ENCODE data around the gene EXD3. TPM values are rescaled to one million over a fixed set of nuclear protein-coding genes. Genes with fewer than 3 reads are reported as not detected.

EXD3 gene
- total and polyA plus RNA-seq, 2 of the 4 experiments (the other 2 are of a cell fraction) = 1.1 to 7.4 TPM

DNA sequence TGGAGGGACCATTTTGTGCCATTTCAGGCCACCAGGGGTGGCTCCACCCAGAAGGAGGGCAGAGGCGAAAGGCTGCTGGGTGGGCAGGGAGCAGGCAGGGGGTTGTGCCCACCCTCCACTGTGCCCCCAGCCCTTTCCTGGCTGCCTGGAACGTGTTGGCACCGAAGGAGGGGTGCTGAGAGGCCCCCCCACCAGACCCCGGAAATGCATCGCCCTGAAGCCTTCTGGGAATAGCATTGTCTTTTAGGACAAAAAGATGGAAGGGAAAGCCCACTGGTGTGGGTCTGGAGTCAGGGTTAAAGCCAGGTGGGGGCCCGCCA is 5.3 kb upstream of the EXD3 start:
- H4K20me1 ChIP-seq (ENCODE audit: insufficient read depth, low read length) = no peaks in the 10 kb centered on the region
- H4K91ac ChIP-seq (ENCODE audit: insufficient read depth, low read depth, low read length) = no peak overlapping the region
- no peak overlapping the region for H3K27ac ChIP-seq (ENCODE audit: insufficient read depth, low read length)
- CTCF ChIA-PET = no interaction called here
- no peak overlapping the region for H3K23ac ChIP-seq (ENCODE audit: low read depth, low read length)
- no TSS peak for BruUV-seq (replicated peaks)
- no peak overlapping the region for H3K4me2 ChIP-seq (ENCODE audit: low read depth, low read length)
- no peak overlapping the region for H3K9ac ChIP-seq (ENCODE audit: low read depth, low read length)
- H3K56ac ChIP-seq (ENCODE audit: extremely low read depth, insufficient read depth, low read length) = no peak overlapping the region
- WGBS, 2 experiments (ENCODE audit: extremely low coverage in 2 of 2, insufficient read length in 1 of 2) = 82% methylated on average over 3 of the region's 6 CpGs; no CpG with 5 or more reads in 1 of the 2 experiments
- in situ Hi-C loops (cut with MboI; ENCODE audit: low sequenced_read_pairs) (no loop called here), intact Hi-C loops (cut with micrococcal nuclease) (no loop called here), dilution Hi-C loops (cut with HindIII; ENCODE audit: low sequenced_read_pairs, unreplicated experiment) (no loop called here)
- H2BK120ac ChIP-seq (ENCODE audit: low read depth, low read length) = no peak overlapping the region
- peaks cover 7% of the 10 kb centered on the region; the same call in 1 of the 2 replicates for H3K4me1 ChIP-seq (ENCODE audit: control insufficient read depth, insufficient read depth, low read length)
- H3K79me1 ChIP-seq (ENCODE audit: low read depth in 1 of 2, low read length in 2 of 2) = no peaks in the 10 kb centered on the region
- H3K9me1 ChIP-seq (ENCODE audit: insufficient read depth, low read length) = no peaks in the 10 kb centered on the region
- POLR2A ChIA-PET (ENCODE audit: unreplicated experiment) = no interaction called here
- H3K9me3 ChIP-seq (ENCODE audit: control insufficient read depth, insufficient read depth, low read length) = no peaks in the 10 kb centered on the region
- no peak overlapping the region for H4K5ac ChIP-seq (ENCODE audit: low read depth, low read length)
- no peak overlapping the region for H2BK15ac ChIP-seq (ENCODE audit: low read depth, low read length)
- H2AK5ac ChIP-seq (ENCODE audit: low read depth, low read length) = no peak overlapping the region
- no peak for DNase-seq
- TF ChIP-seq CHD1 (IDR thresholded peaks at IDR 0.05; ENCODE audit: low read depth, low read length) (no peak), MXI1 (IDR thresholded peaks at IDR 0.05; ENCODE audit: borderline replicate concordance, low read depth, low read length) (no peak), RAD21 (IDR thresholded peaks at IDR 0.05; ENCODE audit: low read length) (no peak), RFX5 (IDR thresholded peaks at IDR 0.05; ENCODE audit: low read depth, low read length) (no peak), RCOR1 (IDR thresholded peaks at IDR 0.05; ENCODE audit: insufficient replicate concordance, low read length) (no peak), MAZ (IDR thresholded peaks at IDR 0.05; ENCODE audit: borderline replicate concordance, low read depth, low read length) (no peak), POLR2A (IDR thresholded peaks at IDR 0.05; ENCODE audit: low read depth, low read length) (no peak), CEBPB (IDR thresholded peaks at IDR 0.05; ENCODE audit: low read depth, low read length) (no peak), MAFK (IDR thresholded peaks at IDR 0.05; ENCODE audit: low read depth, low read length) (no peak), FOS (IDR thresholded peaks at IDR 0.05; ENCODE audit: low read depth, low read length) (no peak), BHLHE40 (IDR thresholded peaks at IDR 0.05; ENCODE audit: low read depth, low read length) (no peak), SMC3 (IDR thresholded peaks at IDR 0.05; ENCODE audit: low read depth, low read length) (no peak), NFE2L2 (IDR thresholded peaks at IDR 0.05; ENCODE audit: low read depth, low read length) (no peak)
- TF ChIP-seq, protein P1, sequence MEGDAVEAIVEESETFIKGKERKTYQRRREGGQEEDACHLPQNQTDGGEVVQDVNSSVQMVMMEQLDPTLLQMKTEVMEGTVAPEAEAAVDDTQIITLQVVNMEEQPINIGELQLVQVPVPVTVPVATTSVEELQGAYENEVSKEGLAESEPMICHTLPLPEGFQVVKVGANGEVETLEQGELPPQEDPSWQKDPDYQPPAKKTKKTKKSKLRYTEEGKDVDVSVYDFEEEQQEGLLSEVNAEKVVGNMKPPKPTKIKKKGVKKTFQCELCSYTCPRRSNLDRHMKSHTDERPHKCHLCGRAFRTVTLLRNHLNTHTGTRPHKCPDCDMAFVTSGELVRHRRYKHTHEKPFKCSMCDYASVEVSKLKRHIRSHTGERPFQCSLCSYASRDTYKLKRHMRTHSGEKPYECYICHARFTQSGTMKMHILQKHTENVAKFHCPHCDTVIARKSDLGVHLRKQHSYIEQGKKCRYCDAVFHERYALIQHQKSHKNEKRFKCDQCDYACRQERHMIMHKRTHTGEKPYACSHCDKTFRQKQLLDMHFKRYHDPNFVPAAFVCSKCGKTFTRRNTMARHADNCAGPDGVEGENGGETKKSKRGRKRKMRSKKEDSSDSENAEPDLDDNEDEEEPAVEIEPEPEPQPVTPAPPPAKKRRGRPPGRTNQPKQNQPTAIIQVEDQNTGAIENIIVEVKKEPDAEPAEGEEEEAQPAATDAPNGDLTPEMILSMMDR (conservative IDR thresholded peaks at IDR 0.05; ENCODE audit: low read depth, low read length) = no peak
- TF ChIP-seq, protein P2, sequence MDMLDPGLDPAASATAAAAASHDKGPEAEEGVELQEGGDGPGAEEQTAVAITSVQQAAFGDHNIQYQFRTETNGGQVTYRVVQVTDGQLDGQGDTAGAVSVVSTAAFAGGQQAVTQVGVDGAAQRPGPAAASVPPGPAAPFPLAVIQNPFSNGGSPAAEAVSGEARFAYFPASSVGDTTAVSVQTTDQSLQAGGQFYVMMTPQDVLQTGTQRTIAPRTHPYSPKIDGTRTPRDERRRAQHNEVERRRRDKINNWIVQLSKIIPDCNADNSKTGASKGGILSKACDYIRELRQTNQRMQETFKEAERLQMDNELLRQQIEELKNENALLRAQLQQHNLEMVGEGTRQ (IDR thresholded peaks at IDR 0.05; ENCODE audit: low read depth, low read length) = no peak
- TF ChIP-seq, protein P3, sequence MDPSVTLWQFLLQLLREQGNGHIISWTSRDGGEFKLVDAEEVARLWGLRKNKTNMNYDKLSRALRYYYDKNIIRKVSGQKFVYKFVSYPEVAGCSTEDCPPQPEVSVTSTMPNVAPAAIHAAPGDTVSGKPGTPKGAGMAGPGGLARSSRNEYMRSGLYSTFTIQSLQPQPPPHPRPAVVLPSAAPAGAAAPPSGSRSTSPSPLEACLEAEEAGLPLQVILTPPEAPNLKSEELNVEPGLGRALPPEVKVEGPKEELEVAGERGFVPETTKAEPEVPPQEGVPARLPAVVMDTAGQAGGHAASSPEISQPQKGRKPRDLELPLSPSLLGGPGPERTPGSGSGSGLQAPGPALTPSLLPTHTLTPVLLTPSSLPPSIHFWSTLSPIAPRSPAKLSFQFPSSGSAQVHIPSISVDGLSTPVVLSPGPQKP (IDR thresholded peaks at IDR 0.05; ENCODE audit: borderline replicate concordance, low read depth, low read length) = no peak
- H3K4ac ChIP-seq (ENCODE audit: low read depth, low read length) = no peak overlapping the region
- H3K4me3 ChIP-seq (ENCODE audit: insufficient read depth, low read depth, low read length) = no peak overlapping the region
- H2AK9ac ChIP-seq (replicated peaks; ENCODE audit: low read depth, low read length, poor library complexity) = no peak overlapping the region
- H2BK5ac ChIP-seq (ENCODE audit: low read depth, low read length, poor library complexity, severe bottlenecking) = no peak overlapping the region
- ATAC-seq (ENCODE audit: low read depth) = no peak
- no peaks in the 10 kb centered on the region for H3K36me3 ChIP-seq (ENCODE audit: control insufficient read depth, insufficient read depth, low read length)
- H2AFZ ChIP-seq (replicated peaks; ENCODE audit: low read length, poor library complexity) = no peak overlapping the region
- no peaks in the 10 kb centered on the region; the same call in 1 of the 2 replicates for H3K27me3 ChIP-seq (ENCODE audit: control insufficient read depth, insufficient read depth, low read length)
- H3K18ac ChIP-seq (ENCODE audit: low read depth, low read length) = no peak overlapping the region
- no peak overlapping the region for H4K8ac ChIP-seq (ENCODE audit: low read depth in 2 of 2, low read length in 2 of 2)
- no peak overlapping the region for H2BK20ac ChIP-seq (ENCODE audit: low read depth, low read length)
- H3K14ac ChIP-seq (replicated peaks; ENCODE audit: low read depth, low read length) = no peak overlapping the region

Measured in IMR-90 (cell line).